ENCODE data around the gene UBLCP1. TPM values are rescaled to one million over a fixed set of nuclear protein-coding genes. Genes with fewer than 3 reads are reported as not detected.

The UBLCP1 gene
- 12.3 and 17.5 TPM in 2 replicates for total RNA-seq

GRCh38 chr5:159262859-159263568, at the start of gene UBLCP1:
Gene UBLCP1, plus strand, starts transcription at chr5:159263290. Its CDS starts 5,626 bp downstream, at chr5:159268916.

GRCh38 chr5:159330131-159330800, 67.2 kb downstream of the UBLCP1 start, which contains the start of gene IL12B:
Gene IL12B, minus strand, starts transcription at chr5:159330487. Its CDS starts 3,705 bp downstream, at chr5:159326782.

Other genes with a start within 250 kb of the UBLCP1 start
- under 0.01 TPM in 1 of 2 replicates, not detected in the other for gene EBF1, start 163.4 kb upstream of the UBLCP1 start, total RNA-seq
- 43.9 and 52.7 TPM in 2 replicates for gene RNF145, start 53.7 kb upstream of the UBLCP1 start, total RNA-seq
- not detected in 2 replicates for gene IL12B, start 67.2 kb downstream of the UBLCP1 start, total RNA-seq